Upper lobe of left lung (tissue), 6 donors: ENCODE data around the gene SLC16A8. TPM values are rescaled to one million over a fixed set of nuclear protein-coding genes. Genes with fewer than 3 reads are reported as not detected.
A peak's percentile ranks its signal among the peaks of the same experiment; 100 is the strongest.

Experiments used
- ATAC-seq, 2 donors: fragments of 200-7000 bp; cut with Tn5 transposase; one replicate each; pipeline ENCODE4 v1.9.1; 2022; ENCODE audit warnings: mild to moderate bottlenecking in 2 of 2, moderate library complexity in 2 of 2; ENCODE audit not compliant: low FRiP score in 2 of 2
- DNase-seq, 2 donors: peaks; one replicate each; pipeline ENCODE4 v3.0.0-alpha.2; 2019 to 2020
- H3K27ac ChIP-seq, 4 donors: fragments of 200-600 bp; sonication (generic); one replicate each; pipeline ENCODE4 v1.5.1; 2016 to 2019
- H3K27me3 ChIP-seq, 4 donors: fragments of 200-600 bp; sonication (generic); one replicate each; pipeline ENCODE4 v1.5.1; 2017 to 2019
- H3K36me3 ChIP-seq, 4 donors: fragments of 200-600 bp; sonication (generic); one replicate each; pipeline ENCODE4 v1.5.1; 2016 to 2019
- H3K4me1 ChIP-seq, 4 donors: fragments of 200-600 bp; sonication (generic); one replicate each; pipeline ENCODE4 v1.5.1; 2018 to 2019
- H3K4me3 ChIP-seq, 4 donors: fragments of 200-600 bp; sonication (generic); one replicate each; pipeline ENCODE4 v1.5.1; 2017 to 2019; ENCODE audit warnings: mild to moderate bottlenecking in 2 of 4, moderate library complexity in 1 of 4
- H3K9me3 ChIP-seq, 4 donors: fragments of 200-600 bp; sonication (generic); one replicate each; pipeline ENCODE4 v1.5.1; 2018 to 2019
- EP300 ChIP-seq, 4 donors: sonication (generic); formaldehyde crosslinking; IDR thresholded peaks; one replicate each; pipeline ENCODE4 v1.5.1; 2017; ENCODE audit warnings: antibody characterized with exemption in 4 of 4, control low read depth in 2 of 4
- POLR2A ChIP-seq, 4 donors: fragments of 450-650 bp; IDR thresholded peaks; one replicate each; pipeline ENCODE4 v1.5.1; 2016 to 2017; ENCODE audit warnings: antibody characterized with exemption in 4 of 4, mild to moderate bottlenecking in 2 of 4
- POLR2AphosphoS5 ChIP-seq, 2 donors: sonication (generic); formaldehyde crosslinking; IDR thresholded peaks; one replicate each; pipeline ENCODE4 v1.5.1; 2017; ENCODE audit warnings: antibody characterized with exemption in 2 of 2
- WGBS, 2 donors: methylation state at CpG; one replicate each; pipeline ENCODE4 v1.1.5; 2017 to 2018; 5-methylcytosine and 5-hydroxymethylcytosine counted together
- total RNA-seq, 6 donors: library from RNA; depleted of rRNA in 4 of 6; stranded (reverse); fragments of >200 nt in 4 of 6; gene quantifications; one replicate each; pipeline versions ENCODE4 v1.1.0 to v1.2.1, GENCODE V29; 2016 to 2021
- TF ChIP-seq, protein P1 (sequence below), 6 experiments: fragments of 450-650 bp in 4 of 6; fragments of 200-600 bp in 2 of 6; sonication (generic) in 2 of 6; IDR thresholded peaks; one replicate each; pipeline ENCODE4 v1.5.1; 2016 to 2019; ENCODE audit warnings: antibody characterized with exemption in 6 of 6
- donor health status: DM: no; HTN: no; CAD: no; lungs with moderate emphysema.
- donor health status: DM: no; HTN: yes; CAD: no; lungs with severe emphysema.

The SLC16A8 gene
- total RNA-seq, 6 donors from 2014 or later = 0.26 to 6.3 (median 0.73) TPM; not detected in 2

DNA sequence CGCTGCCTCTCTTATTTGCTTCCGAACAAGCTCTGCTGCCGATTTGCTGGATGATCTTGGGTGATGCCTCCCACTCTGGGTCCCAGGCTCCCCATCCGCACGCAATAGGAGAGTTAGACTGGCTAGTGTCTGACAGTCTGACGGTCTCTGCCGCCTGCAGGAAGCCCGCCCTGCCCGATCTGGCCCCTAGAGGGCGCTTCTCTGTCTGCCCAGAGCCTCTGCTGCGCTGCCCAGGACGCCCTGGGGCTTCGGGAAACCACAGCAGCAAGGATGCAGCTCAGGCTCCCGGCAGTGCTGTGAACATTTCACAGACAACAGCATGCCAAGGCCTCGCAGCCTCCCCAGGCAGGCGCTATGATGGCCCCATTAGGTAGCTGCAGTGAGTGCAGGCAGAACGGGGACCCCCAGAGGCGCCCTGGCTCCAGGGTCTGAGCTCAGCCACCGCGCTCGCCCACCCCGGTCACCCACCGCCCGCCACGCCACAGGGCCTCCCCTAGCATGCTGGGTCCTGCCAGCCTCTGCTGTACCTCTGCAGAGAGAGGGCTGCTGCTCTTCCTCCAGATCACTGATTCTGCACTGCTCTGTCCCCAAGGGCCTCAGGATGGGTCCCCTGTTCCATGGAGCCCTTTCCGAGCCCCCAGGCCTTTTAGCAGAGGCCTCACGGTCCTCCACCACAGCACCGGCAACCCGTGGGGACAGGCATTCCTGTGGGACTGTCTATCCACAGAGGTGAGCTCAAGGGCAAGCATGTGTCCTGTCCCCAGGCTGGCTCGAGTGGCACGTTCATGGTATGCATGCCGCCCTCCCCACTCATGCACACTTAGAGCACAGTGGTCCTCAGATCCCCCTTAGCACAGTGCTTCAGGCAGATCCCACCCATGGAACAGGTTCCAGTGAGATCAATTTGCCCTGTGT lies 30.8 kb upstream of the SLC16A8 start:
- WGBS, 2 donors = 57 to 61% methylated on average over 16 to 28 of the region's 32 CpGs
- DNase-seq (peak; percentile 85 to 94), ATAC-seq (peak; percentile 83 to 92)
- Histone ChIP-seq H3K4me3 (no peak overlapping the region), H3K9me3 (no peaks in the 10 kb centered on the region), H3K4me1 (peaks cover 0 to 8% (median 6%) of the 10 kb centered on the region in 4 donors), H3K36me3 (peaks cover 0 to 3% (median 0%) of the 10 kb centered on the region in 4 donors), H3K27ac (no peak overlapping the region), H3K27me3 (no peaks in the 10 kb centered on the region)
- TF ChIP-seq POLR2AphosphoS5 (IDR thresholded peaks at IDR 0.05) (no peak), POLR2A (IDR thresholded peaks at IDR 0.05) (no peak), EP300 (IDR thresholded peaks at IDR 0.05) (no peak)
- TF ChIP-seq, protein P1, sequence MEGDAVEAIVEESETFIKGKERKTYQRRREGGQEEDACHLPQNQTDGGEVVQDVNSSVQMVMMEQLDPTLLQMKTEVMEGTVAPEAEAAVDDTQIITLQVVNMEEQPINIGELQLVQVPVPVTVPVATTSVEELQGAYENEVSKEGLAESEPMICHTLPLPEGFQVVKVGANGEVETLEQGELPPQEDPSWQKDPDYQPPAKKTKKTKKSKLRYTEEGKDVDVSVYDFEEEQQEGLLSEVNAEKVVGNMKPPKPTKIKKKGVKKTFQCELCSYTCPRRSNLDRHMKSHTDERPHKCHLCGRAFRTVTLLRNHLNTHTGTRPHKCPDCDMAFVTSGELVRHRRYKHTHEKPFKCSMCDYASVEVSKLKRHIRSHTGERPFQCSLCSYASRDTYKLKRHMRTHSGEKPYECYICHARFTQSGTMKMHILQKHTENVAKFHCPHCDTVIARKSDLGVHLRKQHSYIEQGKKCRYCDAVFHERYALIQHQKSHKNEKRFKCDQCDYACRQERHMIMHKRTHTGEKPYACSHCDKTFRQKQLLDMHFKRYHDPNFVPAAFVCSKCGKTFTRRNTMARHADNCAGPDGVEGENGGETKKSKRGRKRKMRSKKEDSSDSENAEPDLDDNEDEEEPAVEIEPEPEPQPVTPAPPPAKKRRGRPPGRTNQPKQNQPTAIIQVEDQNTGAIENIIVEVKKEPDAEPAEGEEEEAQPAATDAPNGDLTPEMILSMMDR (IDR thresholded peaks at IDR 0.05) = peak; percentile 87 to 95 (median 94)

DNA sequence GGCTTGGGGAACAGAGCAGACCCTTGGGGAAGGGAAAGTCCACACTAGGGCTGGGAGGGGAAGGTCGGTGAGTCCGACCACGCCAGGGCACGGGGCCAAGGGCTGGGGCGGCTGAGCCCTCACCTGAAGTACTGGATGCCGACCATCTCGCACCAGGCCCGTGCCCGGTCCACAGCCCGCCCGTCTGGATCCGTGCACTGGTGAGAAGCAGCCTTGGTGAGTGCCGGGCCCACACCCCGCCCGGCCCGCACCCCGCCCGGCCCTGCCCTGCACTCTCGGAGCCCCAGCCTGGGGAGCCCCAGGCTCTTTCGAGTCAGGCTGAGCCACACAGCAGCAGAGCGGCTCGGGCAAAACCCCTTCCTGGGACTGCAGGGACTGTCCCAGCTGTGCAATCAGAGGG lies 28.4 kb upstream of the SLC16A8 start:
- 92 to 99% methylated on average over 14 to 19 of the region's 22 CpGs for WGBS, 2 donors

DNA sequence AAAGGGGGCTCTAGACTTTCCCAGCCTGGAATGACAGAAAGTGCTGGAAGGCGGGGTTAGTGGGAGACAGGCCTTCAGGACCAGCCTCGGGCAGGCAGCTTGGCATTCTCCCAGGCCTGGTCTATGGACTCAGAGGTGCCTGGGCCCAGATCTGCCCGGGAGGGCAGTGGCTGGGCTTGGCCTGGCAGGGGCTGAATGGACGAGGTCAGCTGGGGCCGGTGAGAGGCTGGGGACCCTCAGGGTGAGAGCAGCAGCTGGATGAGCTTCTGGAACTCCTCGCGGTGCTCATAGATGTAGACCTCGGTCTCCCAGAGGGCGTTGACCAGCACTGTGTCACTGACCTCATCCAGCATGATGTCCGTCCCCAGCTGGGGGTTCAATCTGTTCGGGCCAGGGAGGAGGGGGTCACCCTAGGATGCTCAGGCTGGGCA lies 28.0 kb upstream of the SLC16A8 start:
- no peaks in the 10 kb centered on the region for H3K27me3 ChIP-seq
- TF ChIP-seq EP300 (IDR thresholded peaks at IDR 0.05) = no peak
- TF ChIP-seq POLR2A (IDR thresholded peaks at IDR 0.05) = no peak
- no peak for TF ChIP-seq POLR2AphosphoS5 (IDR thresholded peaks at IDR 0.05)
- ATAC-seq = no peak
- H3K9me3 ChIP-seq = no peaks in the 10 kb centered on the region
- no peak overlapping the region for H3K4me3 ChIP-seq
- no peak overlapping the region for H3K27ac ChIP-seq
- DNase-seq = peak in 1 of 2 donors; percentile 64
- 86 to 91% methylated on average over 4 to 11 of the region's 11 CpGs for WGBS, 2 donors
- peaks cover 0 to 8% (median 6%) of the 10 kb centered on the region in 4 donors for H3K4me1 ChIP-seq
- peaks cover 0 to 3% (median 0%) of the 10 kb centered on the region in 4 donors for H3K36me3 ChIP-seq

More for the DNA sequence above, 28.4 kb upstream of the SLC16A8 start:
- no peaks in the 10 kb centered on the region for H3K27me3 ChIP-seq
- no peaks in the 10 kb centered on the region for H3K9me3 ChIP-seq
- DNase-seq (peak in 1 of 2 donors; percentile 83), ATAC-seq (no peak)
- TF ChIP-seq, protein P1 (IDR thresholded peaks at IDR 0.05) = no peak
- no peak for TF ChIP-seq EP300 (IDR thresholded peaks at IDR 0.05)
- no peak for TF ChIP-seq POLR2A (IDR thresholded peaks at IDR 0.05)
- no peak for TF ChIP-seq POLR2AphosphoS5 (IDR thresholded peaks at IDR 0.05)
- no peak overlapping the region for H3K4me3 ChIP-seq
- no peak overlapping the region for H3K27ac ChIP-seq
- H3K36me3 ChIP-seq = peaks cover 0 to 3% (median 0%) of the 10 kb centered on the region in 4 donors
- H3K4me1 ChIP-seq = peaks cover 0 to 8% (median 6%) of the 10 kb centered on the region in 4 donors

DNA sequence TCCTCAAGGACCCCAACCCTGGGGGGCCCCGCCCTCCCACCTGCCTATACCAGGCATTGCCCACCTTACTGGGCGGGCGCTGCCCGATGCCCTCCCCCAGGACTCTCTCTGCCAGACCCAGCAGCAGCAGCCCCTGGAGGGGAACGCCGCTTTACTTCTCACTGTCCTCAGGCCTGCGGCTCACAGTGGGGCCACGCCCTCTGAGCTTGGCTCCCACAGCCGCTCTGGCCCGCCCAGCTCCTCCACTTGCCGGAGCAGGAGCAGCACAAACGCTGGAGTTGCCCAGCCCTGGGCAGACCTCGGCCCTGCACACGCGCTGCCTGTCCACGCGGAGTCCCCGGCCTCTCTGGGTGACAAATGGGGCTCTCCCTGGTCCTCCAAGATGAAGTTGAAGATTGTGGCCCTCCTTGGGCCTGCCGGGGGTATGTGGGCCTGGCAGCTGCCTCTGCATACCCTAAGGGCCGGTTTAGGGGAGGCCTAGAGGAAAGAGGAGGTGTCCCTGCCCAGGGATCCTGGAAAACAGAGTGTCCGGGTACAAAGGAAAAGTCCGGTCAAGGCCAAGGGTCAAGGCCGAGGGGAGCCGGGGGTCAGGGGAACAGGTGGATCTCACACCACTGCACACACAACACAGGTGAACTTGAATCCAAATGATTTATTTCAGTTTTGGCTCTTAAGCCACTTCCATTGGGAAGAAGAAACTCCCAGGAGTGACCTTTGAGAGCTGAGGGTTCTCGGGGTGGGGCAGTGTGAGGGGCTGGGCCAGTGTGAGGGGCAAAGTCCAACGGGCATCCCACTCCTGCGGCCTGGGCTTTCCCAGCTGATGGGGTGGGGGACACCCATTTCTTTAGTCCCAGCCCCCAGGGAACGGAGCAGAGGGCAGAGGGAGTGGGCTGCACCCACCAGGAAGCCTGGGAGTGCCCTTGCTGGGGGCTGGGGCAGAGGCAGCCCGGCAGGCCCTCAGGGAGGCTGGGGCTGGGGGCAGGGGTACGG lies 27.2 kb upstream of the SLC16A8 start:
- 84 to 93% methylated on average over 16 to 29 of the region's 30 CpGs for WGBS, 2 donors
- ATAC-seq = peak in 1 of 2 donors; percentile 57
- H3K27ac ChIP-seq = no peak overlapping the region
- H3K36me3 ChIP-seq = peaks cover 0 to 3% (median 0%) of the 10 kb centered on the region in 4 donors
- TF ChIP-seq EP300 (IDR thresholded peaks at IDR 0.05) = no peak
- no peak for TF ChIP-seq POLR2A (IDR thresholded peaks at IDR 0.05)
- TF ChIP-seq, protein P1 (IDR thresholded peaks at IDR 0.05) = no peak
- DNase-seq = peak in 1 of 2 donors; percentile 80
- no peaks in the 10 kb centered on the region for H3K27me3 ChIP-seq
- H3K4me3 ChIP-seq = no peak overlapping the region
- H3K9me3 ChIP-seq = no peaks in the 10 kb centered on the region
- H3K4me1 ChIP-seq = peaks cover 0 to 8% (median 6%) of the 10 kb centered on the region in 4 donors
